ENCODE measurements around the gene CDH16.
A peak's percentile ranks its signal among the peaks of the same experiment; 100 is the strongest.

Gene CDH16

GRCh38 chr16:66911112-66911511 lies 7.6 kb downstream of the CDH16 start:
- H3K4me3 ChIP-seq (replicated peaks; ENCODE audit: insufficient read depth, low read length) = no peak overlapping the region
- no peaks in the 10 kb centered on the region for H3K27me3 ChIP-seq (ENCODE audit: insufficient read depth, poor library complexity, severe bottlenecking)
- no peak for TF ChIP-seq GABPA (IDR thresholded peaks at IDR 0.05; ENCODE audit: low read depth)
- TF ChIP-seq REST (IDR thresholded peaks at IDR 0.05; ENCODE audit: insufficient replicate concordance, low read depth) = no peak
- TF ChIP-seq CTCF (IDR thresholded peaks at IDR 0.05; ENCODE audit: insufficient read depth, low read length) = no peak
- no peak for TF ChIP-seq POLR2AphosphoS5 (IDR thresholded peaks at IDR 0.05; ENCODE audit: low read depth)
- TF ChIP-seq SPI1 (IDR thresholded peaks at IDR 0.05; ENCODE audit: borderline replicate concordance, low read depth) = no peak
- no peak overlapping the region for H3K27ac ChIP-seq (replicated peaks)
- DNase-seq (ENCODE audit: low read depth in 1 of 2, low spot score in 1 of 2) = peak in 1 of 2 experiments; percentile 20

- TF ChIP-seq REST (IDR thresholded peaks at IDR 0.05; ENCODE audit: insufficient replicate concordance, low read depth) (no peak), GABPA (IDR thresholded peaks at IDR 0.05; ENCODE audit: low read depth) (no peak), POLR2AphosphoS5 (IDR thresholded peaks at IDR 0.05; ENCODE audit: low read depth) (no peak), SPI1 (IDR thresholded peaks at IDR 0.05; ENCODE audit: borderline replicate concordance, low read depth) (no peak), CTCF (IDR thresholded peaks at IDR 0.05; ENCODE audit: insufficient read depth, low read length) (no peak)
- DNase-seq (ENCODE audit: low read depth in 1 of 2, low spot score in 1 of 2) = no peak
- H3K27me3 ChIP-seq (ENCODE audit: insufficient read depth, poor library complexity, severe bottlenecking) = no peaks in the 10 kb centered on the region
- no peak overlapping the region for H3K27ac ChIP-seq (replicated peaks)
- H3K4me3 ChIP-seq (replicated peaks; ENCODE audit: insufficient read depth, low read length) = no peak overlapping the region
Observed at GRCh38 chr16:66910175-66910940, 8.3 kb downstream of the CDH16 start.

GRCh38 chr16:66908762-66909559 lies 9.7 kb downstream of the CDH16 start:
- no peak overlapping the region for H3K4me3 ChIP-seq (replicated peaks; ENCODE audit: insufficient read depth, low read length)
- no peak for DNase-seq (ENCODE audit: low read depth in 1 of 2, low spot score in 1 of 2)
- TF ChIP-seq SPI1 (IDR thresholded peaks at IDR 0.05; ENCODE audit: borderline replicate concordance, low read depth) = no peak
- no peak for TF ChIP-seq GABPA (IDR thresholded peaks at IDR 0.05; ENCODE audit: low read depth)
- TF ChIP-seq POLR2AphosphoS5 (IDR thresholded peaks at IDR 0.05; ENCODE audit: low read depth) = no peak
- no peak for TF ChIP-seq REST (IDR thresholded peaks at IDR 0.05; ENCODE audit: insufficient replicate concordance, low read depth)
- no peak for TF ChIP-seq CTCF (IDR thresholded peaks at IDR 0.05; ENCODE audit: insufficient read depth, low read length)
- H3K27ac ChIP-seq (replicated peaks) = no peak overlapping the region
- H3K27me3 ChIP-seq (ENCODE audit: insufficient read depth, poor library complexity, severe bottlenecking) = no peaks in the 10 kb centered on the region

Data from HL-60 (cell line).